Measurements from ENCODE around the gene SORL1-AS1.
A peak's percentile ranks its signal among the peaks of the same experiment; 100 is the strongest.

SORL1-AS1 gene

DNA sequence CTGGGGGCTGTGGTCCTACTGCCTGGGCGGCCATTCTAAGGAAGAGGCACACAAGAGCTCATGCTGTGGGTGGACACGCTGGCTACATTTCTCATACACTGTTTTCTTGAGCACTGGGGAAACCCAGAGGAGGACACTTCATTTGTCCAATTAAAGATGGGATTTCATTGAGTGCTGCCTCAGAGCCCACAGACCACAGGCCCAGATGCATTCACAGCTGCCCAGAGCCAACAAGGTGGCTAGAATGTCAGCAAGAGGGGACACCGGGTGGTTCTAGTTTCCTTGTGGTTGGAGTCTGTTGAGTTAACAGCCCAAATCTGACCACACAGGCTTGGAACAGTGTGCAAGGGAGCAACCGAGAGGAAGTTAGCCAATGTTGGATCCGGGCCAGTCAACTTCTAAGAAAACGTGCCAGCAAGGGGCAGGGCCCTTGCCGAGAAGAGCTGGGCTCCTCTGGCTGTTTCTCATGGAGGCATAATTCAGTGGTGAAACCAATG, 35.7 kb downstream of the SORL1-AS1 start:
- H4K8ac ChIP-seq (replicated peaks; ENCODE audit: insufficient read length, low read depth, low read length): no peak overlapping the region
- no peaks in the 10 kb centered on the region for H3K79me2 ChIP-seq (ENCODE audit: insufficient read depth, low read length)
- H3K4ac ChIP-seq (ENCODE audit: low read depth, low read length): no peak overlapping the region
- H2BK20ac ChIP-seq (ENCODE audit: low read depth, low read length, poor library complexity, severe bottlenecking): no peak overlapping the region
- no peaks in the 10 kb centered on the region for H3K9me3 ChIP-seq (ENCODE audit: control insufficient read depth, low read depth, low read length)
- 0 out of 2 replicates have a peak, but pooled peaks cover 4% of the 10 kb centered on the region for H3K4me1 ChIP-seq (ENCODE audit: insufficient read depth, low read length)
- no CpG with 5 or more reads among the region's 7 CpGs for WGBS (ENCODE audit: extremely low coverage, insufficient read length, low lambda C conversion rate)
- H3K9ac ChIP-seq (ENCODE audit: extremely low read depth, insufficient read length, low read length): no peak overlapping the region
- Mint-ChIP-seq H3K27me3 (ENCODE audit: low read depth) (no peaks in the 10 kb centered on the region), H3K4me3 (no peak overlapping the region), H3K27ac (0 out of 7 replicates have a peak overlapping the region, but pooled peaks of 1 of the 3 experiments have one; percentile 38), H3K36me3 (ENCODE audit: insufficient read depth in 1 of 3, low read depth in 3 of 3) (no peaks in the 10 kb centered on the region; a peak in 1 of 7 replicates), H3K9me3 (no peaks in the 10 kb centered on the region; a peak in 1 of 5 replicates), H3K4me1 (peaks cover 14 to 20% of the 10 kb centered on the region in 2 experiments)
- no peak overlapping the region for H2BK12ac ChIP-seq (ENCODE audit: insufficient read length, low read depth, low read length)
- H3K4me2 ChIP-seq (ENCODE audit: insufficient read depth, insufficient read length, low read length): no peak overlapping the region
- H3K79me1 ChIP-seq (ENCODE audit: insufficient read depth, low read depth, low read length, poor library complexity, severe bottlenecking): no peaks in the 10 kb centered on the region
- H3K27ac ChIP-seq (ENCODE audit: insufficient read length, low read depth, low read length): no peak overlapping the region
- H3K23ac ChIP-seq (ENCODE audit: insufficient read length, low read depth, low read length): no peak overlapping the region
- H3K56ac ChIP-seq (ENCODE audit: insufficient read length, low read depth, low read length): no peak overlapping the region
- no peak overlapping the region for H3K14ac ChIP-seq (ENCODE audit: insufficient read depth, low read length)
- no peak overlapping the region for H4K91ac ChIP-seq (ENCODE audit: insufficient read length, low read depth, low read length)
- no peak overlapping the region for H4K5ac ChIP-seq (ENCODE audit: insufficient read length, low read depth, low read length)
- no peak overlapping the region for H3T11ph ChIP-seq (ENCODE audit: low read length)
- no peak overlapping the region for H2BK120ac ChIP-seq (ENCODE audit: low read depth, low read length, poor library complexity, severe bottlenecking)
- no peak overlapping the region for H3K18ac ChIP-seq (ENCODE audit: insufficient read length, low read depth, low read length)
- TF ChIP-seq CTCF (conservative IDR thresholded peaks at IDR 0.05): no peak
- no peak overlapping the region for H2AFZ ChIP-seq (ENCODE audit: low read length)
- H3K23me2 ChIP-seq (ENCODE audit: insufficient read length, low read depth, low read length, poor library complexity, severe bottlenecking): no peaks in the 10 kb centered on the region
- no peak overlapping the region for H2BK15ac ChIP-seq (ENCODE audit: low read depth, low read length)
- no peaks in the 10 kb centered on the region for H3K27me3 ChIP-seq (ENCODE audit: insufficient read depth, low read length)
- no peak for DNase-seq
- no peak overlapping the region for H2BK5ac ChIP-seq (ENCODE audit: insufficient read length, low read length)
- no peak overlapping the region for H2AK5ac ChIP-seq (ENCODE audit: insufficient read length, low read length)
- no peaks in the 10 kb centered on the region for H4K20me1 ChIP-seq (ENCODE audit: control insufficient read depth, insufficient read depth, insufficient read length)
